Measurements from ENCODE around the gene TNNI3. TPM values are rescaled to one million over a fixed set of nuclear protein-coding genes. Genes with fewer than 3 reads are reported as not detected.

Gene TNNI3
- total and polyA plus RNA-seq, 10 of the 15 experiments (the other 5 are each of a cell fraction or from before 2014, with no cell fraction given) = not detected

DNA sequence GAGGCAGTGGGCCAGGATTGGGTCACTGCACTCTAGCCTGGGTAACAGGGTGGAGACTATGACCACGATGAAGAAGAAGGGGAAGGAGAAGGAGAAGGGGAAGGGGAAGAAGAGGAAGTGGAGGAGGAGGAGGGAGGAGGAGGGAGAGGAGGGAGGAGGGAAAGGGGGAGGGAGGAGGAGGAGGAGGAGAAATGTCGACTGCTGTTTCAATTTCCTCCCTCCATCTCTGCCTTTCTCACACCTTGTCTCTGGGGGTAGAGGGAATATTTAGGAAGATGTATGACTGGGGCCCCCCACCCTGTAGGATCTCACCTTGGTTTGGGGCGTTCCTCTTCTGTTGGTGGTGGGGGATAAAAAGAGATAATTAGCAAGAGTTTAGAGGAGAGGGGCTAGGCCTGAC, 12.3 kb downstream of the TNNI3 start (continued):
- TF ChIP-seq, protein P1, sequence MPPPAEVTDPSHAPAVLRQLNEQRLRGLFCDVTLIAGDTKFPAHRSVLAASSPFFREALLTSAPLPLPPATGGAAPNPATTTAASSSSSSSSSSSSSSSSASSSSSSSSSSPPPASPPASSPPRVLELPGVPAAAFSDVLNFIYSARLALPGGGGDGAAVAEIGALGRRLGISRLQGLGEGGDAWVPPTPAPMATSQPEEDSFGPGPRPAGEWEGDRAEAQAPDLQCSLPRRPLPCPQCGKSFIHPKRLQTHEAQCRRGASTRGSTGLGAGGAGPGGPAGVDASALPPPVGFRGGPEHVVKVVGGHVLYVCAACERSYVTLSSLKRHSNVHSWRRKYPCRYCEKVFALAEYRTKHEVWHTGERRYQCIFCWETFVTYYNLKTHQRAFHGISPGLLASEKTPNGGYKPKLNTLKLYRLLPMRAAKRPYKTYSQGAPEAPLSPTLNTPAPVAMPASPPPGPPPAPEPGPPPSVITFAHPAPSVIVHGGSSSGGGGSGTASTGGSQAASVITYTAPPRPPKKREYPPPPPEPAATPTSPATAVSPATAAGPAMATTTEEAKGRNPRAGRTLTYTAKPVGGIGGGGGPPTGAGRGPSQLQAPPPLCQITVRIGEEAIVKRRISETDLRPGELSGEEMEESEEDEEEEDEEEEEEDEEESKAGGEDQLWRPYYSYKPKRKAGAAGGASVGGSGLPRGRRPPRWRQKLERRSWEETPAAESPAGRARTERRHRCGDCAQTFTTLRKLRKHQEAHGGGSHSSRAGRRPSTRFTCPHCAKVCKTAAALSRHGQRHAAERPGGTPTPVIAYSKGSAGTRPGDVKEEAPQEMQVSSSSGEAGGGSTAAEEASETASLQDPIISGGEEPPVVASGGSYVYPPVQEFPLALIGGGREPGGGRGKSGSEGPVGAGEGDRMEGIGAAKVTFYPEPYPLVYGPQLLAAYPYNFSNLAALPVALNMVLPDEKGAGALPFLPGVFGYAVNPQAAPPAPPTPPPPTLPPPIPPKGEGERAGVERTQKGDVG (CRISPR knock-in tag; IDR thresholded peaks at IDR 0.05) = no peak
- TF ChIP-seq EGR1 (IDR thresholded peaks at IDR 0.05; ENCODE audit: borderline replicate concordance in 1 of 2, low read depth in 2 of 2, low read length in 2 of 2) = no peak

DNA sequence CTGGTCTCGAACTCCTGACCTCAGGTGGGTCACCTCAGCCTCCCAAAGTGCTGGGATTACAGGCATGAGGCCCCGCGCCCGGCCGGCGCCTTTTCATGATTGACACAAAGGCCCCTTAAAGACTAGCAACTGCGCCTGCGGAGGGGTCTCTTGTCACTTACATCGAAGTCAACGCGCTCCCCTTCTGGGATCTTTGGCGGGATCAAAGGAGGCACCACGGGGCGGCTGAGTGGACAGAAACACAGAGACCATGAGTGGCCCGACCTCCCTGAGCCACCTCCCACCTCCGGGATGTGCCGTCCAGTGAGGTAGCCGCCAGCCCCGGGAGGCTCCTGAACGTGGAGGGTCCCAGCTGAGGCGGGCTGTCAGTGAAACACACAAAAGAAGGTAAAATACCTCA, 15.8 kb downstream of the TNNI3 start:
- Histone ChIP-seq H3K4me3 (no peak overlapping the region), H3K4me1 (ENCODE audit: control insufficient read depth, insufficient read depth, low read length) (no peaks in the 10 kb centered on the region), H3K9me3 (replicated peaks; ENCODE audit: control insufficient read depth, insufficient read depth, low read length) (no peaks in the 10 kb centered on the region), H3K36me3 (ENCODE audit: control insufficient read depth in 2 of 2, insufficient read depth in 2 of 2, low read length in 1 of 2) (no peaks in the 10 kb centered on the region), H3K9ac (ENCODE audit: control insufficient read depth, insufficient read depth, low read length) (no peak overlapping the region), H3K27ac (ENCODE audit: control insufficient read depth, insufficient read depth) (no peak overlapping the region), H2AFZ (ENCODE audit: control insufficient read depth, low read depth, low read length) (no peak overlapping the region), H3K79me2 (ENCODE audit: control insufficient read depth, insufficient read depth, low read length) (no peaks in the 10 kb centered on the region), H3K4me2 (ENCODE audit: control insufficient read depth, insufficient read depth) (no peak overlapping the region), H4K20me1 (ENCODE audit: control insufficient read depth, insufficient read depth) (no peaks in the 10 kb centered on the region), H3K27me3 (replicated peaks in 1 of 2; ENCODE audit: control insufficient read depth in 2 of 2, insufficient read depth in 2 of 2, low read length in 1 of 2) (no peaks in the 10 kb centered on the region; a peak in 2 of 4 replicates)
- ChIA-PET CTCF (interaction anchor here (0.5 to 2.3 kb wide), 16 partner anchors 10 to 490 kb away, joined by 3 to 23 read pairs (median 4); partner anchors contain the start of gene ZNF784), SMC1A (ENCODE audit: uncharacterized antibody, unreplicated experiment) (interaction anchor here (0.8 to 1.1 kb wide), 2 partner anchors 19 to 242 kb away, joined by 3 to 4 read pairs; partner anchors contain the start of gene TMEM238), POLR2A (no interaction called here), RAD21 (ENCODE audit: unreplicated experiment) (interaction anchor here (0.8 to 1.5 kb wide), 10 partner anchors 16 to 491 kb away, joined by 3 to 25 read pairs (median 4); partner anchors contain the start of genes HSPBP1, ISOC2 and TNNI3)
- DNase-seq (ENCODE audit: low read depth, low spot score) (no peak), FAIRE-seq (no peak), ATAC-seq (no peak)
- in situ Hi-C loops (cut with MboI) = loop anchor here (5.0 kb wide), 2 partner anchors 276 to 486 kb away; no protein-coding TSS in a partner anchor
- no TSS peak for BruUV-seq (replicated peaks)
- WGBS (ENCODE audit: insufficient coverage, insufficient replicate concordance, low lambda C conversion rate, missing lambda C conversion rate) = 31% methylated on average over 21 of the region's 21 CpGs
- intact Hi-C loops (cut with micrococcal nuclease; ENCODE audit: unreplicated experiment) = loop anchor here (1.0 to 2.0 kb wide), 2 partner anchors 277 to 361 kb away; no protein-coding TSS in a partner anchor
- no peak for TF ChIP-seq SP1 (IDR thresholded peaks at IDR 0.05; ENCODE audit: low read depth, low read length)
- TF ChIP-seq, protein P2, sequence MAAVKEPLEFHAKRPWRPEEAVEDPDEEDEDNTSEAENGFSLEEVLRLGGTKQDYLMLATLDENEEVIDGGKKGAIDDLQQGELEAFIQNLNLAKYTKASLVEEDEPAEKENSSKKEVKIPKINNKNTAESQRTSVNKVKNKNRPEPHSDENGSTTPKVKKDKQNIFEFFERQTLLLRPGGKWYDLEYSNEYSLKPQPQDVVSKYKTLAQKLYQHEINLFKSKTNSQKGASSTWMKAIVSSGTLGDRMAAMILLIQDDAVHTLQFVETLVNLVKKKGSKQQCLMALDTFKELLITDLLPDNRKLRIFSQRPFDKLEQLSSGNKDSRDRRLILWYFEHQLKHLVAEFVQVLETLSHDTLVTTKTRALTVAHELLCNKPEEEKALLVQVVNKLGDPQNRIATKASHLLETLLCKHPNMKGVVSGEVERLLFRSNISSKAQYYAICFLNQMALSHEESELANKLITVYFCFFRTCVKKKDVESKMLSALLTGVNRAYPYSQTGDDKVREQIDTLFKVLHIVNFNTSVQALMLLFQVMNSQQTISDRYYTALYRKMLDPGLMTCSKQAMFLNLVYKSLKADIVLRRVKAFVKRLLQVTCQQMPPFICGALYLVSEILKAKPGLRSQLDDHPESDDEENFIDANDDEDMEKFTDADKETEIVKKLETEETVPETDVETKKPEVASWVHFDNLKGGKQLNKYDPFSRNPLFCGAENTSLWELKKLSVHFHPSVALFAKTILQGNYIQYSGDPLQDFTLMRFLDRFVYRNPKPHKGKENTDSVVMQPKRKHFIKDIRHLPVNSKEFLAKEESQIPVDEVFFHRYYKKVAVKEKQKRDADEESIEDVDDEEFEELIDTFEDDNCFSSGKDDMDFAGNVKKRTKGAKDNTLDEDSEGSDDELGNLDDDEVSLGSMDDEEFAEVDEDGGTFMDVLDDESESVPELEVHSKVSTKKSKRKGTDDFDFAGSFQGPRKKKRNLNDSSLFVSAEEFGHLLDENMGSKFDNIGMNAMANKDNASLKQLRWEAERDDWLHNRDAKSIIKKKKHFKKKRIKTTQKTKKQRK (IDR thresholded peaks at IDR 0.05; ENCODE audit: low read depth, low read length) = no peak
- TF ChIP-seq RAD51 (IDR thresholded peaks at IDR 0.05) = no peak
- TF ChIP-seq NFXL1 (IDR thresholded peaks at IDR 0.05; ENCODE audit: borderline replicate concordance) = no peak
- TF ChIP-seq, protein P3, sequence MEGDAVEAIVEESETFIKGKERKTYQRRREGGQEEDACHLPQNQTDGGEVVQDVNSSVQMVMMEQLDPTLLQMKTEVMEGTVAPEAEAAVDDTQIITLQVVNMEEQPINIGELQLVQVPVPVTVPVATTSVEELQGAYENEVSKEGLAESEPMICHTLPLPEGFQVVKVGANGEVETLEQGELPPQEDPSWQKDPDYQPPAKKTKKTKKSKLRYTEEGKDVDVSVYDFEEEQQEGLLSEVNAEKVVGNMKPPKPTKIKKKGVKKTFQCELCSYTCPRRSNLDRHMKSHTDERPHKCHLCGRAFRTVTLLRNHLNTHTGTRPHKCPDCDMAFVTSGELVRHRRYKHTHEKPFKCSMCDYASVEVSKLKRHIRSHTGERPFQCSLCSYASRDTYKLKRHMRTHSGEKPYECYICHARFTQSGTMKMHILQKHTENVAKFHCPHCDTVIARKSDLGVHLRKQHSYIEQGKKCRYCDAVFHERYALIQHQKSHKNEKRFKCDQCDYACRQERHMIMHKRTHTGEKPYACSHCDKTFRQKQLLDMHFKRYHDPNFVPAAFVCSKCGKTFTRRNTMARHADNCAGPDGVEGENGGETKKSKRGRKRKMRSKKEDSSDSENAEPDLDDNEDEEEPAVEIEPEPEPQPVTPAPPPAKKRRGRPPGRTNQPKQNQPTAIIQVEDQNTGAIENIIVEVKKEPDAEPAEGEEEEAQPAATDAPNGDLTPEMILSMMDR (IDR thresholded peaks at IDR 0.05 in 2 of 3, conservative IDR thresholded peaks at IDR 0.05 in 1 of 3; ENCODE audit: control insufficient read depth in 2 of 3, extremely low read depth in 1 of 3, insufficient read depth in 1 of 3, low read depth in 3 of 3, low read length in 3 of 3) = no peak
- TF ChIP-seq NR2C2 (IDR thresholded peaks at IDR 0.05; ENCODE audit: borderline replicate concordance, control insufficient read depth, insufficient read length, low read depth) = no peak
- no peak for TF ChIP-seq KAT2A (conservative IDR thresholded peaks at IDR 0.05; ENCODE audit: control insufficient read depth, low read depth, low read length)
- no peak for TF ChIP-seq SPI1 (IDR thresholded peaks at IDR 0.05; ENCODE audit: borderline replicate concordance, insufficient read depth, low read depth, low read length)
- TF ChIP-seq BHLHE40 (IDR thresholded peaks at IDR 0.05; ENCODE audit: borderline replicate concordance in 1 of 2, low read depth in 2 of 2, low read length in 1 of 2) = no peak
- no peak for TF ChIP-seq IRF4 (IDR thresholded peaks at IDR 0.05; ENCODE audit: low read depth, low read length)
- TF ChIP-seq NBN (IDR thresholded peaks at IDR 0.05) = no peak

Data from GM12878 (cell line).